ENCODE results near the gene CDK1.

Gene CDK1

GRCh38 chr10:60767424-60767823 lies 10.9 kb upstream of the CDK1 start:
- no peak overlapping the region for H3K9ac ChIP-seq (ENCODE audit: low read length in 5 of 5)
- H3K4me3 ChIP-seq (ENCODE audit: low read depth in 1 of 5, low read length in 5 of 5) = no peak overlapping the region
- H3K27ac ChIP-seq (ENCODE audit: low read depth, low read length) = no peak overlapping the region
- no peaks in the 10 kb centered on the region for H3K4me1 ChIP-seq (ENCODE audit: control insufficient read depth in 5 of 5, insufficient read depth in 5 of 5, low read length in 5 of 5)
- H3K36me3 ChIP-seq (ENCODE audit: control insufficient read depth in 5 of 5, insufficient read depth in 5 of 5, low read length in 5 of 5) = no peaks in the 10 kb centered on the region
- no peaks in the 10 kb centered on the region for H3K9me3 ChIP-seq (ENCODE audit: control insufficient read depth in 5 of 5, low read length in 5 of 5)
- H3K27me3 ChIP-seq (ENCODE audit: control insufficient read depth in 5 of 5, insufficient read depth in 4 of 5, low read length in 5 of 5) = no peaks in the 10 kb centered on the region

- Histone ChIP-seq H3K4me1 (ENCODE audit: control insufficient read depth in 5 of 5, insufficient read depth in 5 of 5, low read length in 5 of 5) (no peaks in the 10 kb centered on the region), H3K27ac (ENCODE audit: low read depth, low read length) (no peak overlapping the region), H3K27me3 (ENCODE audit: control insufficient read depth in 5 of 5, insufficient read depth in 4 of 5, low read length in 5 of 5) (no peaks in the 10 kb centered on the region), H3K9me3 (ENCODE audit: control insufficient read depth in 5 of 5, low read length in 5 of 5) (no peaks in the 10 kb centered on the region), H3K9ac (ENCODE audit: low read length in 5 of 5) (no peak overlapping the region), H3K36me3 (ENCODE audit: control insufficient read depth in 5 of 5, insufficient read depth in 5 of 5, low read length in 5 of 5) (no peaks in the 10 kb centered on the region), H3K4me3 (ENCODE audit: low read depth in 1 of 5, low read length in 5 of 5) (no peak overlapping the region)
Measured at GRCh38 chr10:60769406-60769805, 8.9 kb upstream of the CDK1 start.

GRCh38 chr10:60777696-60778213 lies 523 bp upstream of the CDK1 start:
- Histone ChIP-seq H3K36me3 (ENCODE audit: control insufficient read depth in 5 of 5, insufficient read depth in 5 of 5, low read length in 5 of 5) (no peaks in the 10 kb centered on the region), H3K4me3 (ENCODE audit: low read depth in 1 of 5, low read length in 5 of 5) (peak overlapping the region in 4 of 5 donors; percentile 56 to 80 (median 74)), H3K9ac (ENCODE audit: low read length in 5 of 5) (peak overlapping the region in 4 of 5 donors; percentile 63 to 72 (median 70)), H3K27ac (ENCODE audit: low read depth, low read length) (no peak overlapping the region), H3K4me1 (ENCODE audit: control insufficient read depth in 5 of 5, insufficient read depth in 5 of 5, low read length in 5 of 5) (peaks cover 0 to 11% (median 9%) of the 10 kb centered on the region in 5 donors), H3K9me3 (ENCODE audit: control insufficient read depth in 5 of 5, low read length in 5 of 5) (no peaks in the 10 kb centered on the region), H3K27me3 (ENCODE audit: control insufficient read depth in 5 of 5, insufficient read depth in 4 of 5, low read length in 5 of 5) (peaks cover 0 to 2% (median 0%) of the 10 kb centered on the region in 5 donors)

- Histone ChIP-seq H3K27me3 (ENCODE audit: control insufficient read depth in 5 of 5, insufficient read depth in 4 of 5, low read length in 5 of 5) (peaks cover 0 to 2% (median 0%) of the 10 kb centered on the region in 5 donors), H3K4me1 (ENCODE audit: control insufficient read depth in 5 of 5, insufficient read depth in 5 of 5, low read length in 5 of 5) (peaks cover 0 to 11% (median 9%) of the 10 kb centered on the region in 5 donors), H3K4me3 (ENCODE audit: low read depth in 1 of 5, low read length in 5 of 5) (peak overlapping the region in 4 of 5 donors; percentile 71 to 80 (median 76)), H3K9ac (ENCODE audit: low read length in 5 of 5) (peak overlapping the region in 4 of 5 donors; percentile 16 to 71 (median 52)), H3K9me3 (ENCODE audit: control insufficient read depth in 5 of 5, low read length in 5 of 5) (no peaks in the 10 kb centered on the region), H3K27ac (ENCODE audit: low read depth, low read length) (peak overlapping the region; percentile 37), H3K36me3 (ENCODE audit: control insufficient read depth in 5 of 5, insufficient read depth in 5 of 5, low read length in 5 of 5) (no peaks in the 10 kb centered on the region)
Measured at GRCh38 chr10:60778971-60779796, 906 bp downstream of the CDK1 start.

- no peaks in the 10 kb centered on the region for H3K9me3 ChIP-seq (ENCODE audit: control insufficient read depth in 5 of 5, low read length in 5 of 5)
- H3K36me3 ChIP-seq (ENCODE audit: control insufficient read depth in 5 of 5, insufficient read depth in 5 of 5, low read length in 5 of 5) = no peaks in the 10 kb centered on the region
- H3K9ac ChIP-seq (ENCODE audit: low read length in 5 of 5) = no peak overlapping the region
- peaks cover 0 to 11% (median 9%) of the 10 kb centered on the region in 5 donors for H3K4me1 ChIP-seq (ENCODE audit: control insufficient read depth in 5 of 5, insufficient read depth in 5 of 5, low read length in 5 of 5)
- H3K4me3 ChIP-seq (ENCODE audit: low read depth in 1 of 5, low read length in 5 of 5) = no peak overlapping the region
- no peak overlapping the region for H3K27ac ChIP-seq (ENCODE audit: low read depth, low read length)
- peaks cover 0 to 2% (median 0%) of the 10 kb centered on the region in 5 donors for H3K27me3 ChIP-seq (ENCODE audit: control insufficient read depth in 5 of 5, insufficient read depth in 4 of 5, low read length in 5 of 5)
Measured at GRCh38 chr10:60781661-60782060, 3.4 kb downstream of the CDK1 start.

- Histone ChIP-seq H3K4me1 (ENCODE audit: control insufficient read depth in 5 of 5, insufficient read depth in 5 of 5, low read length in 5 of 5) (no peaks in the 10 kb centered on the region), H3K9me3 (ENCODE audit: control insufficient read depth in 5 of 5, low read length in 5 of 5) (no peaks in the 10 kb centered on the region), H3K27me3 (ENCODE audit: control insufficient read depth in 5 of 5, insufficient read depth in 4 of 5, low read length in 5 of 5) (peaks cover 0 to 2% (median 0%) of the 10 kb centered on the region in 5 donors), H3K4me3 (ENCODE audit: low read depth in 1 of 5, low read length in 5 of 5) (no peak overlapping the region), H3K27ac (ENCODE audit: low read depth, low read length) (no peak overlapping the region), H3K9ac (ENCODE audit: low read length in 5 of 5) (no peak overlapping the region), H3K36me3 (ENCODE audit: control insufficient read depth in 5 of 5, insufficient read depth in 5 of 5, low read length in 5 of 5) (no peaks in the 10 kb centered on the region)
Measured at GRCh38 chr10:60784641-60785040, 6.4 kb downstream of the CDK1 start.

GRCh38 chr10:60788544-60788943 lies 10.3 kb downstream of the CDK1 start:
- H3K27me3 ChIP-seq (ENCODE audit: control insufficient read depth in 5 of 5, insufficient read depth in 4 of 5, low read length in 5 of 5) = no peaks in the 10 kb centered on the region
- no peak overlapping the region for H3K4me3 ChIP-seq (ENCODE audit: low read depth in 1 of 5, low read length in 5 of 5)
- no peak overlapping the region for H3K9ac ChIP-seq (ENCODE audit: low read length in 5 of 5)
- no peaks in the 10 kb centered on the region for H3K36me3 ChIP-seq (ENCODE audit: control insufficient read depth in 5 of 5, insufficient read depth in 5 of 5, low read length in 5 of 5)
- H3K27ac ChIP-seq (ENCODE audit: low read depth, low read length) = no peak overlapping the region
- H3K4me1 ChIP-seq (ENCODE audit: control insufficient read depth in 5 of 5, insufficient read depth in 5 of 5, low read length in 5 of 5) = no peaks in the 10 kb centered on the region
- no peaks in the 10 kb centered on the region for H3K9me3 ChIP-seq (ENCODE audit: control insufficient read depth in 5 of 5, low read length in 5 of 5)

- no peaks in the 10 kb centered on the region for H3K9me3 ChIP-seq (ENCODE audit: control insufficient read depth in 5 of 5, low read length in 5 of 5)
- H3K36me3 ChIP-seq (ENCODE audit: control insufficient read depth in 5 of 5, insufficient read depth in 5 of 5, low read length in 5 of 5) = no peaks in the 10 kb centered on the region
- H3K27me3 ChIP-seq (ENCODE audit: control insufficient read depth in 5 of 5, insufficient read depth in 4 of 5, low read length in 5 of 5) = no peaks in the 10 kb centered on the region
- no peak overlapping the region for H3K4me3 ChIP-seq (ENCODE audit: low read depth in 1 of 5, low read length in 5 of 5)
- H3K4me1 ChIP-seq (ENCODE audit: control insufficient read depth in 5 of 5, insufficient read depth in 5 of 5, low read length in 5 of 5) = no peaks in the 10 kb centered on the region
- H3K27ac ChIP-seq (ENCODE audit: low read depth, low read length) = no peak overlapping the region
- no peak overlapping the region for H3K9ac ChIP-seq (ENCODE audit: low read length in 5 of 5)
Measured at GRCh38 chr10:60789340-60789739, 11.1 kb downstream of the CDK1 start.

- no peaks in the 10 kb centered on the region for H3K27me3 ChIP-seq (ENCODE audit: control insufficient read depth in 5 of 5, insufficient read depth in 4 of 5, low read length in 5 of 5)
- no peak overlapping the region for H3K9ac ChIP-seq (ENCODE audit: low read length in 5 of 5)
- no peaks in the 10 kb centered on the region for H3K4me1 ChIP-seq (ENCODE audit: control insufficient read depth in 5 of 5, insufficient read depth in 5 of 5, low read length in 5 of 5)
- H3K4me3 ChIP-seq (ENCODE audit: low read depth in 1 of 5, low read length in 5 of 5) = no peak overlapping the region
- no peaks in the 10 kb centered on the region for H3K9me3 ChIP-seq (ENCODE audit: control insufficient read depth in 5 of 5, low read length in 5 of 5)
- H3K27ac ChIP-seq (ENCODE audit: low read depth, low read length) = no peak overlapping the region
- no peaks in the 10 kb centered on the region for H3K36me3 ChIP-seq (ENCODE audit: control insufficient read depth in 5 of 5, insufficient read depth in 5 of 5, low read length in 5 of 5)
Measured at GRCh38 chr10:60794953-60795352, 16.7 kb downstream of the CDK1 start.

- H3K36me3 ChIP-seq (ENCODE audit: control insufficient read depth in 5 of 5, insufficient read depth in 5 of 5, low read length in 5 of 5) = no peaks in the 10 kb centered on the region
- no peak overlapping the region for H3K27ac ChIP-seq (ENCODE audit: low read depth, low read length)
- H3K4me1 ChIP-seq (ENCODE audit: control insufficient read depth in 5 of 5, insufficient read depth in 5 of 5, low read length in 5 of 5) = peaks cover 0 to 1% (median 0%) of the 10 kb centered on the region in 5 donors
Measured at GRCh38 chr10:60795465-60796202, 17.4 kb downstream of the CDK1 start.

More at GRCh38 chr10:60795465-60796202, 17.4 kb downstream of the CDK1 start:
- Histone ChIP-seq H3K9me3 (ENCODE audit: control insufficient read depth in 5 of 5, low read length in 5 of 5) (no peaks in the 10 kb centered on the region), H3K27me3 (ENCODE audit: control insufficient read depth in 5 of 5, insufficient read depth in 4 of 5, low read length in 5 of 5) (no peaks in the 10 kb centered on the region), H3K4me3 (ENCODE audit: low read depth in 1 of 5, low read length in 5 of 5) (no peak overlapping the region), H3K9ac (ENCODE audit: low read length in 5 of 5) (no peak overlapping the region)
